HG03064 (cell line): Measurements from ENCODE around the gene CKS1B.

Experiments
- ATAC-seq: cut with Tn5 transposase; IDR thresholded peaks from one replicate; pipeline ENCODE4 v1.9.1; 2021; ENCODE audit warnings: low read depth; ENCODE audit not compliant: unreplicated experiment

The CKS1B gene

DNA sequence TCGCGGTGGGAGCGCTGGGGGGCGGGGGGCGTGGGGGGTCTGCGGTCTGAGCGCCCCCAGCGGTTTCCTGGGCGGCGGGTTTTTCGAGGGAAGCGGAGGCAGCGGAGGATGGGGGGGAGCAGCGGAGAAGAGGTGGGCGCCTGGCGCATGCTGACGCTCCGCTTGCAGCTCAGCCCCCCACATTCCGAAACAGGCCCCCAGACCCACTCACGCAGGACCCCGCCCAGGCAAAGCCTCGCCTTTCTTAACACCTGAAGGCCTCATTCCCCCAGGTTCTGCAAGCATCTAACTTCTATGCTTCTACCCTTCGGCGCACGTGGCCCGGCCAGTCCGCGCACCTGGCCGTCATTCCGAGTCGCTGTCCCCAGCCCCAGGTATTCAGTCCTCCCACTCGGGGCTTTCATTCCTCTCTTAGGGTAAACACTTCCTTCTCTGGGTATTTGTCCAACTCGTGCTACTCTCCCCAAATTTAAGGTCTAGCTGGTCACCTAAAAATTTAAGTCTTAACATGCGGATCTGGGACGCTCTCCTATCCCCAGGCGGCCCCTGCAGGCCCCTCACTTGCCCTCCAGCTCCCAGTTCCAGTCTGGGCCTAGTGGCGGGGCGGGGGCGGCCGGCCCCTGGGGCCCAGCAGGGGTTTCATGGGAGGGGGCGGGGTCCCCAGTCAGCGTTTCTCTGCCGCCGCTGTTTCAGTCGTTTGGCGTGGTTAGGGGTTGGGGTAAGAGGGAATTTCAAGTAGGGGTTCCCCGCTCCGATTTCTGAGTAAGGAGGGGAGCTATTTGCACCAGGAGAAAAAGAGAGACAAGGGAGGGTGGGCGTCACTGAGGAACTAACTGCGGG, 25.3 kb downstream of the CKS1B start:
- no peak for ATAC-seq

- no peak for ATAC-seq
Observed at GRCh38 chr1:155000411-155000725, 25.9 kb downstream of the CKS1B start.

GRCh38 chr1:155000726-155001424, 26.4 kb downstream of the CKS1B start:
- peak; percentile 45 for ATAC-seq

GRCh38 chr1:155001425-155001674, 26.9 kb downstream of the CKS1B start:
- ATAC-seq = no peak

DNA sequence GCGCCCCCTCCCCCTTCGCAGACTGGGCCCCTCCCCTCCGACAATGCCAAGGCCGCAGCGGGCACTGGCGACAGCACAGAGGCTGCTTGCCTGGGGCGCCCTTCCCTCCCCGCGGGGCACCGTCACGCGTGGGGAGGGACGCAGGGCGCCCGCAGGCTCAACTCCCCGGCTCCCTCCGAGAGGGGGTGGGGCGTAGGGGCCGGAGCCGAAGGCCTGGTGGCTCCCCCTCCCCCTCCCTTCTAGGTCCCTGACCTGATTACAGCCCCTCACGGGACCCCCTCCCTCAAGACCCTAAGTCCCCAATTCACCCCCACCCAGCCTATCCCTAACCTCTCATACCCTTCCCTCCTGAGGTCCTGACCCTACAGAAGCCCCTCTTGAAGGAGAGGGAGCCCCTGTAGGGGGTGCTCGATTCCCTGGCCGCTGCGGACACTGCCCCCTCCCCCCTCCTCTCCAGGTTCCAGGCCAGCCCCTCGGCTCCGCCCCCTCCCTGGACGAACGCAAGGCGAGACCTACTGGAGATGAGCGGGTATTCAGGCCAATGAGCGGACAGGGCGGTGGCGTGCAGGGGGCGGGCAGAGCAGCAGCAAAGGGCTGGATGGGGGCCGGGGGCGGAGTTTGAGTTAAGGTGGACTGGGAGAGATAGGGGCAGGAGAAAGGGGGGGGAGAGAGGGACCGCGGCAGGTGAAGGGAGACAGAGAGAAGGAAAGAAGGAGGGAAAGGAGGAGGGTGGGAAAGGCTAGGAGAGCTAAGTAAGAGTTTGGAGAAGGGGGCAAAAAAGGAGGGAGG, 27.4 kb downstream of the CKS1B start:
- peak; percentile 36 for ATAC-seq

GRCh38 chr1:155002464-155003226, 28.2 kb downstream of the CKS1B start, which contains the start of gene ZBTB7B:
TSS of gene ZBTB7B (plus strand) at chr1:155002802. CDS start at chr1:155014661, 11,859 bp downstream.
- no peak for ATAC-seq

DNA sequence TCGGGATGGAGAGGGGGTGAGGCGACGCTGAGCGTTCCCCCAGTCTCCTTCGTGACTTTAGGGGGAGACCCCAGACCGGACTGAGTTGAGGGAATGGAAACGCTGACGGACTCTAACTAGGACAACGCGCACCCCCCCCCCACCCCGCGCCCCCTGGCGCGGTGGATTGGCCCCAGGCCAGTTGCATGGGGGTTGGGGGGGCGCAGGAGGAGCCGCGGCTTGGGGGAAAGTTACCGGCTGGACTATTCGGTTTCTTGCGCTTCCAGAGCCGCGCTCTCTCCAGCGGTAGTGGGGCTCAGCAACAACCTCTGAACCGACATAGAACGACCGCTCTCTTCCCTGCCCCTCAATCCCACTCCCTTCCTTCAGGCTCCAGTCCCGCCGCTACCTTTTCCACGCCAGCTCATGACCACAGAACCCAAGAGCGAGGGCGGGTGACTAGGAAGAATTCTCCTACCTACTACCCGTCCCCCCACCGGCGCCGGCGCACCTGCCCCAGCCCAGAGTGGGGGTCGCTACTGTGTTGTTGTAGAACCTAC, 28.8 kb downstream of the CKS1B start:
- no peak for ATAC-seq

GRCh38 chr1:155003766-155004351, 29.4 kb downstream of the CKS1B start:
- no peak for ATAC-seq

- ATAC-seq = no peak
Observed at GRCh38 chr1:155004352-155005075, 30.0 kb downstream of the CKS1B start.

DNA sequence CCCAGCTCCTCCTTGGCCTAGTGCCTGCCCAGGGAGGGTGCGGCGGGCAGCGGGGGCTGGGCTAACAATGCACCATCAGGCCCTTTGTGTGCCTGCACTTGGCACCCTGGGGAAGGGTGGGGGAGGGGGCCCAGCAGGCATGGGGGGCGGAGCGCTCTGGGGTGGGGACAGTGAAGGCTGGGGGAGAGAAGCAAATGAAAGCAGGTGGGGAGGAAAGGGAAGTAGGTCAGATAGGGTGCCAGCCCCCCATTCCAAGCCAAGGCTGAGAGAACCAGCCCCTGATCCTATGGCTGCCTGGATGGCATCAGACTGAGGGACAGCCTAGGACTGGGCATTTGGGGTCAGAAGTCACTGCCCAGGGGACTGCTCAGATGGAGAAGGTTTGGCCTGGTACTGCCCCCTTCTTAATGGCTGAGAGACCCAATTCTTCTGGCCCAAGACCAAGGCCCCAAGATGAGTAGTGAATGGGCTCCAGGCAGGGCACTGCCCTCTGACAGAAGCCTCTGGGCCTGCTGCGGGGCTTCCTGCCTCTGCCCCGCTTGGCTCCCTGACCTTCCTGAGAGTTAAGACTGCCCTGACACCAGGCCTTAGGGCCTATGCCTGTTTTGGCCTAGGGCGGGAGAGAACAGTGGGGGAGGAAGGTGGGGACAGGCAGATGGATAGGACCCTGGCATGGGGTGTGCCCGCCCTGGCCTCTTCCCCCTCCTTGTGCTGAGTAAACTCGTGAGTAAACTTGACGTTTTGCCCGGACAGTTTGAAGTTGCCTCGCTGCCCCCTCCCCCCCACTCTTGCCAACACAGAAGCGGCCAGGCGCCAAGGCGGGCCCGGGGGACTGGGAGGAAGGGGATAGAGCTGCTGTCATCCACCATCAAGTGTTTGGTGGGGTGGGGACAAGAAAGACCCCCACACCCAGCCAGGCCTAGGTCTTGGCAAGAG, 30.9 kb downstream of the CKS1B start:
- no peak for ATAC-seq

DNA sequence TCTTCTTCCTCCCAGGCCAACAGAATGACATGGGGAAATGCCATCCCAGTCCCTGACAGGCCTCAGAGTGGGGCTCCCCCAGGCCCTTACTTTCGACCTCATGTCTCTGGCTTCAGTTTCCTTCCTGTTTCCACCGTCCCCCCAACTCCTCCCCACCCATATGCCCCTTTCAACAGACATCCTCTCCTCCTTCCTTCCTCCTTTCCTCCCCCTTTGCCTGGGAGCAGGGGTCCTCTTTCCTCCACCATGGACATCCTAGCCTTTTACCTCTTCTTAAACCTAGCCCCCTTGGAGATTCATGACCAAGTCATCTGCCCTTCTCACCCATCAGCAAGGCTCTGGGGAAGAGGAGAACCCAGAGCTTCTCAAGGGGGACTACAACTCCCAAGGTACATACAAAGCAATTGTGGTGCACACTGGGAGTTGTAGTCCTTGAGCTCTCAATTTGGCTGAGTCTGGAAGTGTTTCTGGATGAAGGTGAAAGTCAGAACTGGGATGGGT, 32.2 kb downstream of the CKS1B start:
- no peak for ATAC-seq

- ATAC-seq = no peak
Observed at GRCh38 chr1:155007251-155007828, 32.9 kb downstream of the CKS1B start.

DNA sequence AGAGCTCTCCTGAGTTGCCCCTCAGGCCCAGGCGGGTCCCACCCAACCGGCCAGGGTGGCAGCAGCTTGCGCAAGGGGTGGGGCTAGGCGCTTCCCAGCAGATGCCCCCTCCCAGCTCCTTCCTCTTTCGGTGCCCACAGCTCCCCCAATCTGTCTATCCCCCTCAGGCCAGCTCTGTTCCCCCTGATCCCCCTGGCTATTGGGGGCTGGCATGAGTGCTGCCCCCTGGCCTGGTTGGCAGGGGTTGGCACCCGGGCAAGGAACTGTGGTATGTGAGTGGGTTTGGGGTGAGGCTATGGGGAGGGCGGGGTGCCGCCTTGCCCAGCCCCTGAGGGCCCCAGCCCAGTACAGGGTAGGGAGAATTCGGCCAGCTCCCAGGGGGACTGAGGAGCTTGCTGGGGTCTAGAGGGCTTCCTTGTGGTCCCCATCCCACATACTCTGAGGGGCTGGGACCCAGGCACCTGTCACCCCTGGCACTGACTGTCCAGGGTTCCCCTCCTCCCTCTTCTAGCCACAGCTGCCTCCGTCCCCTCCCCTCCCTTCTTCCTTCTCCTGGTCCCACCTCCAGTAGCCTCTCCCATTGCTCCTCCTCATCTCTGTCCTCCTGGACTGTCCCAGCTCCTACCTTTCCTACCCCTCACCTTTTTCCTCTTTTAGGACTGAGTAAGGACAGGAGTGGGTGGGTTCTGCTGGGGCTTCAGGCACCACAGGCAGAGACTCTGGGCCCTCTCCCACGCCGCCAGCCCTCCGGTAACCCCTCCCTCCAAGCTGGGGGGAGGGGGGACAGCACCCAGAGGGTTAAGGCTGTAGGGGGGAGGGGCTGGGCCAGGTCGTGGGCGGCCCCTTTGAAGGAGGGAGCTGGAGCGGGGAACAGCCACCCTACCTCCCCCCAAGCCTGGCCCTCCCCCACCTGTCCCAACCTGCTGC, 33.8 kb downstream of the CKS1B start:
- ATAC-seq = no peak

GRCh38 chr1:155009221-155009711, 34.8 kb downstream of the CKS1B start:
- no peak for ATAC-seq

DNA sequence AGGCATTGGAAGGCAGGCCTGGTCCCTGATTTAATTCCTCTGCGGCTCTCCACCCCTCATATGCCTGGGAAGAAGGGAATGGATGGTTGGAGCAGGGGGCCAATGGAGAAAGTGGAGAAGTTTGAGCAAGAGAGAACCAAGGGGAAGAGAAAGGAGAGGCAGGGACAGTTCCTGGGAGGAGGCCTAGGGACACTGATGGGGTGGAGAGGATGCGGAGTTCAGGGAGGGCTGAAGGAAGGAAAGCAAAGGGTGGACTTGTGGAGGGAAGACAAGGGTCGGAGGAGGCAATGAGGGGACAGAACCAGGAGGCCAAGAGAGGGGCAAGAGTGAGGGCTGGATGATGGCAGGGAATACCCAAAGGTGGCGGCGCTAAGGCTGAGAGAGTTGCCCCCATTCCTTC, 35.3 kb downstream of the CKS1B start:
- ATAC-seq = no peak

DNA sequence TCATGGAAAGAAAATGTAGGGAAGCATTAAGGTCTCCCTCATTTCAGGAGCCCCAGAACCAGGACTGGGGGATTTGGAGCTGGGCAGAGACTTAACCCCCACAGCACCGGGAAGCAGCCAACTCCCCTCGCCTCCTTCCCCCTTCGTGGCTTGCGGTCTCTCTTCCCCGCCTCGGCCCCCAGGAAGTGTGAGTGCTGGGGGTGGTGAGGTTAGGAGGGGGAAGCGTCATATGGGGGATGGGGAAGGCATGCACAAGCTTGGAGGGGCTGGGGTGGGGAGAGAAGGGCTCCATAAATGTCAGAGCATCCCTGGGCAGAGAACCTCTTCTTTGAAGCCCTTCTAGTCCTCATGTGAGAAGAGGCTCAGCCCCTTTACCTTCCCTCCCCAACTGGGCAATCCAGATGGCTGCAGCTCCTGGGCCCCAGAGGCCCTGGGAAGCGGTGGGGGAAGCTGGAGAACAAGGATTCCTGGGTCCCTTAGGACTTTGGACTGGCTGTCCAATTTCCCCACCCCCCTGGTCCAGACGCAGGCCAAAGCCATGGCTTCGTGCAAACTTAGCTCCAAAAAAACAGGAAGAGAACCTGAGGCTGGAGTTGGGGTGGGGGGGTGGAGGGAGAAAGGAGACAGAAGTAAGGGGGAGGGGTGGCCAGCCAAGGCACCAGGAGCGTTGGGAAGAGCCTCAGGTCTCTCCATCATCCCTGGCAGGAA, 35.9 kb downstream of the CKS1B start:
- no peak for ATAC-seq
